Measurements from ENCODE around the gene PTGFRN. TPM values are rescaled to one million over a fixed set of nuclear protein-coding genes. Genes with fewer than 3 reads are reported as not detected.

PTGFRN gene
- total RNA-seq, 1 donor from 2014 or later, result 91.3 TPM

GRCh38 chr1:116987256-116987555, 77.5 kb downstream of the PTGFRN start:
- TF ChIP-seq, protein P1, sequence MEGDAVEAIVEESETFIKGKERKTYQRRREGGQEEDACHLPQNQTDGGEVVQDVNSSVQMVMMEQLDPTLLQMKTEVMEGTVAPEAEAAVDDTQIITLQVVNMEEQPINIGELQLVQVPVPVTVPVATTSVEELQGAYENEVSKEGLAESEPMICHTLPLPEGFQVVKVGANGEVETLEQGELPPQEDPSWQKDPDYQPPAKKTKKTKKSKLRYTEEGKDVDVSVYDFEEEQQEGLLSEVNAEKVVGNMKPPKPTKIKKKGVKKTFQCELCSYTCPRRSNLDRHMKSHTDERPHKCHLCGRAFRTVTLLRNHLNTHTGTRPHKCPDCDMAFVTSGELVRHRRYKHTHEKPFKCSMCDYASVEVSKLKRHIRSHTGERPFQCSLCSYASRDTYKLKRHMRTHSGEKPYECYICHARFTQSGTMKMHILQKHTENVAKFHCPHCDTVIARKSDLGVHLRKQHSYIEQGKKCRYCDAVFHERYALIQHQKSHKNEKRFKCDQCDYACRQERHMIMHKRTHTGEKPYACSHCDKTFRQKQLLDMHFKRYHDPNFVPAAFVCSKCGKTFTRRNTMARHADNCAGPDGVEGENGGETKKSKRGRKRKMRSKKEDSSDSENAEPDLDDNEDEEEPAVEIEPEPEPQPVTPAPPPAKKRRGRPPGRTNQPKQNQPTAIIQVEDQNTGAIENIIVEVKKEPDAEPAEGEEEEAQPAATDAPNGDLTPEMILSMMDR (IDR thresholded peaks at IDR 0.05; ENCODE audit: insufficient read depth, low read length, poor library complexity, severe bottlenecking), result no peak
- Histone ChIP-seq H3K36me3 (ENCODE audit: control insufficient read depth, insufficient read depth, low read length) (no peaks in the 10 kb centered on the region), H3K4me3 (ENCODE audit: low read depth, low read length) (no peak overlapping the region), H3K27me3 (ENCODE audit: control insufficient read depth, insufficient read depth, low read length) (no peaks in the 10 kb centered on the region)
- no peak for DNase-seq (ENCODE audit: low read depth)

- TF ChIP-seq, protein P1 (IDR thresholded peaks at IDR 0.05; ENCODE audit: insufficient read depth, low read length, poor library complexity, severe bottlenecking), result no peak
- H3K4me3 ChIP-seq (ENCODE audit: low read depth, low read length), result no peak overlapping the region
These were observed 78.5 kb downstream of the PTGFRN start for GRCh38 chr1:116988248-116988647.

DNA sequence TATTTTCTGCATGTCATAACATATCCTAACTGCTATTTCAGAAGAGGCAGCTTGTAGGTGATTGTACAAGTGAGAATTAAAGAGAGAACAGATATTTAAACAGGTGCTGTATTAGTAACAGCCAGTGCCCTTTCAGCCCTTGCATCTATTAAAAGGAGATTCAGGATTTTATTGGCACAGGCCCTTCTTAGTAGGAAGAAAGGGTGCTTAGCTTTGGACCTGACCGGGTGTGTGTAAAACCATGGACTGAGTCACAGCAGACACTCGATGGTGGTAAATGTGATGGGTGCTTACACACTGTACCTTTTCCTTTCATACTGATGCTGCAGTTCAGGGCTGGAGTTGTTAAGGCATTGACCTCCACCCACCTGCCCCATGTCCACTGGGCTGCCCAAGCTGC, 79.2 kb downstream of the PTGFRN start:
- no peaks in the 10 kb centered on the region for H3K36me3 ChIP-seq (ENCODE audit: control insufficient read depth, insufficient read depth, low read length)
- H3K27me3 ChIP-seq (ENCODE audit: control insufficient read depth, insufficient read depth, low read length), result no peaks in the 10 kb centered on the region
- DNase-seq (ENCODE audit: low read depth), result no peak
- TF ChIP-seq, protein P1 (IDR thresholded peaks at IDR 0.05; ENCODE audit: insufficient read depth, low read length, poor library complexity, severe bottlenecking), result no peak
- no peak overlapping the region for H3K4me3 ChIP-seq (ENCODE audit: low read depth, low read length)

More at GRCh38 chr1:116988248-116988647, 78.5 kb downstream of the PTGFRN start:
- Histone ChIP-seq H3K27me3 (ENCODE audit: control insufficient read depth, insufficient read depth, low read length) (no peaks in the 10 kb centered on the region), H3K36me3 (ENCODE audit: control insufficient read depth, insufficient read depth, low read length) (no peaks in the 10 kb centered on the region)
- DNase-seq (ENCODE audit: low read depth), result no peak

DNA sequence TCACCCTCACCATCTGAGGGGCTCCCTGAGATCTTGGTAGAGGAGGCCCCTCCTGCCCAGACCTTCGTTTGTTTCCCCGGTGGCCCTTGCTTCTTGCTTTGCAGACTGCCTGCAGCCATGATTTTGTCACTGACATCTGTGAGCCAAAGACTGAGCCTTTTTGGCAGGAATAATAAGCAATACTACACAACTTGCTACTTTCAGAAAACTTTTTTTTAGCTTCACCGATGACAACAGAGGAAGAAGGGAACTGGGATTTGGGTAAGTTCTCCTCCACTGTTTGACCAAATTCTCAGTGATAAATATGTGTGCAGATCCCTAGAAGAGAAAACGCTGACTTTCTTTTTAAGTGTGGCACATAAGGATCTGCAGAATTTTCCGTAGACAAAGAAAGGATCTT, 80.1 kb downstream of the PTGFRN start:
- Histone ChIP-seq H3K4me3 (ENCODE audit: low read depth, low read length) (no peak overlapping the region), H3K27me3 (ENCODE audit: control insufficient read depth, insufficient read depth, low read length) (no peaks in the 10 kb centered on the region), H3K36me3 (ENCODE audit: control insufficient read depth, insufficient read depth, low read length) (no peaks in the 10 kb centered on the region)
- TF ChIP-seq, protein P1 (IDR thresholded peaks at IDR 0.05; ENCODE audit: insufficient read depth, low read length, poor library complexity, severe bottlenecking), result no peak
- no peak for DNase-seq (ENCODE audit: low read depth)

- DNase-seq (ENCODE audit: low read depth), result no peak
- TF ChIP-seq, protein P1 (IDR thresholded peaks at IDR 0.05; ENCODE audit: insufficient read depth, low read length, poor library complexity, severe bottlenecking), result no peak
- no peaks in the 10 kb centered on the region for H3K27me3 ChIP-seq (ENCODE audit: control insufficient read depth, insufficient read depth, low read length)
These were observed 81.0 kb downstream of the PTGFRN start for GRCh38 chr1:116990612-116991151.

GRCh38 chr1:116991171-116991845, 81.6 kb downstream of the PTGFRN start:
- Histone ChIP-seq H3K36me3 (ENCODE audit: control insufficient read depth, insufficient read depth, low read length) (no peaks in the 10 kb centered on the region), H3K27me3 (ENCODE audit: control insufficient read depth, insufficient read depth, low read length) (no peaks in the 10 kb centered on the region), H3K4me3 (ENCODE audit: low read depth, low read length) (no peak overlapping the region)
- TF ChIP-seq, protein P1 (IDR thresholded peaks at IDR 0.05; ENCODE audit: insufficient read depth, low read length, poor library complexity, severe bottlenecking), result no peak
- no peak for DNase-seq (ENCODE audit: low read depth)

More at GRCh38 chr1:116990612-116991151, 81.0 kb downstream of the PTGFRN start:
- no peaks in the 10 kb centered on the region for H3K36me3 ChIP-seq (ENCODE audit: control insufficient read depth, insufficient read depth, low read length)
- H3K4me3 ChIP-seq (ENCODE audit: low read depth, low read length), result no peak overlapping the region

Data from kidney epithelial cell (primary cell).